IPS-18a (cell line): Measurements from ENCODE around the gene EI24.

Source experiments
- H3K27ac ChIP-seq: one replicate; pipeline ENCODE4 v1.5.1; 2013; ENCODE audit warnings: low read length
- H3K27me3 ChIP-seq: one replicate; pipeline ENCODE4 v1.6.1; 2013; ENCODE audit warnings: mild to moderate bottlenecking, low read length; ENCODE audit not compliant: control insufficient read depth, insufficient read depth
- H3K36me3 ChIP-seq: one replicate; pipeline ENCODE4 v1.6.1; 2013; ENCODE audit warnings: low read depth, low read length; ENCODE audit not compliant: control insufficient read depth
- H3K4me1 ChIP-seq: one replicate; pipeline ENCODE4 v1.6.1; 2013; ENCODE audit warnings: low read depth, low read length; ENCODE audit not compliant: control insufficient read depth
- H3K4me3 ChIP-seq: one replicate; pipeline ENCODE4 v1.5.1; 2013; ENCODE audit warnings: low read length
- H3K9ac ChIP-seq: one replicate; pipeline ENCODE4 v1.6.1; 2013; ENCODE audit warnings: mild to moderate bottlenecking, low read length, moderate library complexity
- H3K9me3 ChIP-seq: one replicate; pipeline ENCODE4 v1.6.1; 2013; ENCODE audit warnings: low read depth, low read length; ENCODE audit not compliant: control insufficient read depth

The EI24 gene

GRCh38 chr11:125583496-125583895 is 14.2 kb downstream of the EI24 start:
- Histone ChIP-seq H3K36me3 (peaks cover 54% of the 10 kb centered on the region), H3K9ac (no peak overlapping the region)

GRCh38 chr11:125585487-125585886 is 16.2 kb downstream of the EI24 start:
- no peaks in the 10 kb centered on the region for H3K9me3 ChIP-seq
- no peaks in the 10 kb centered on the region for H3K27me3 ChIP-seq
- peaks cover 36% of the 10 kb centered on the region for H3K36me3 ChIP-seq
- no peak overlapping the region for H3K4me3 ChIP-seq
- H3K27ac ChIP-seq, result no peak overlapping the region
- no peak overlapping the region for H3K9ac ChIP-seq
- no peaks in the 10 kb centered on the region for H3K4me1 ChIP-seq

More at GRCh38 chr11:125583496-125583895, 14.2 kb downstream of the EI24 start:
- no peaks in the 10 kb centered on the region for H3K4me1 ChIP-seq
- no peak overlapping the region for H3K4me3 ChIP-seq
- H3K9me3 ChIP-seq, result no peaks in the 10 kb centered on the region
- H3K27me3 ChIP-seq, result no peaks in the 10 kb centered on the region
- H3K27ac ChIP-seq, result no peak overlapping the region

- no peaks in the 10 kb centered on the region for H3K9me3 ChIP-seq
- H3K36me3 ChIP-seq, result peaks cover 30% of the 10 kb centered on the region
- no peaks in the 10 kb centered on the region for H3K27me3 ChIP-seq
- H3K27ac ChIP-seq, result no peak overlapping the region
- H3K9ac ChIP-seq, result no peak overlapping the region
- H3K4me1 ChIP-seq, result no peaks in the 10 kb centered on the region
- H3K4me3 ChIP-seq, result no peak overlapping the region
Observed at GRCh38 chr11:125586623-125587022, 17.3 kb downstream of the EI24 start.

- Histone ChIP-seq H3K36me3 (peaks cover 22% of the 10 kb centered on the region), H3K9me3 (no peaks in the 10 kb centered on the region), H3K9ac (no peak overlapping the region), H3K27ac (no peak overlapping the region), H3K4me3 (no peak overlapping the region), H3K4me1 (no peaks in the 10 kb centered on the region), H3K27me3 (no peaks in the 10 kb centered on the region)
Observed at GRCh38 chr11:125587480-125587879, 18.2 kb downstream of the EI24 start.

- H3K9ac ChIP-seq, result no peak overlapping the region
- no peaks in the 10 kb centered on the region for H3K27me3 ChIP-seq
- H3K9me3 ChIP-seq, result no peaks in the 10 kb centered on the region
- no peak overlapping the region for H3K4me3 ChIP-seq
- H3K27ac ChIP-seq, result no peak overlapping the region
- peaks cover 12% of the 10 kb centered on the region for H3K36me3 ChIP-seq
- peaks cover 1% of the 10 kb centered on the region for H3K4me1 ChIP-seq
Observed at GRCh38 chr11:125588505-125588904, 19.2 kb downstream of the EI24 start.

- H3K27ac ChIP-seq, result peak overlapping the region; percentile 59
- peaks cover 9% of the 10 kb centered on the region for H3K36me3 ChIP-seq
- peaks cover 6% of the 10 kb centered on the region for H3K4me1 ChIP-seq
- H3K27me3 ChIP-seq, result no peaks in the 10 kb centered on the region
- H3K9me3 ChIP-seq, result no peaks in the 10 kb centered on the region
- H3K9ac ChIP-seq, result peak overlapping the region; percentile 81
- peak overlapping the region; percentile 82 for H3K4me3 ChIP-seq
Observed at GRCh38 chr11:125591649-125592304, 22.5 kb downstream of the EI24 start.

- Histone ChIP-seq H3K9me3 (no peaks in the 10 kb centered on the region), H3K36me3 (peaks cover 17% of the 10 kb centered on the region), H3K27me3 (no peaks in the 10 kb centered on the region), H3K4me3 (peak within 1 kb of the TSS; percentile 82), H3K4me1 (peaks cover 6% of the 10 kb centered on the region), H3K9ac (peak within 1 kb of the TSS; percentile 81), H3K27ac (peak within 1 kb of the TSS; percentile 59)
Observed at GRCh38 chr11:125592305-125593113, 23.2 kb downstream of the EI24 start, which contains the start of gene STT3A. Gene STT3A (plus strand): TSS chr11:125592852. CDS start chr11:125595916, 3,064 bp downstream.

GRCh38 chr11:125593114-125593820 is 24.0 kb downstream of the EI24 start:
- Histone ChIP-seq H3K4me1 (peaks cover 6% of the 10 kb centered on the region), H3K9me3 (no peaks in the 10 kb centered on the region), H3K4me3 (peak overlapping the region; percentile 82), H3K9ac (peak overlapping the region; percentile 80), H3K27me3 (no peaks in the 10 kb centered on the region), H3K27ac (peak overlapping the region; percentile 44), H3K36me3 (peaks cover 24% of the 10 kb centered on the region)

- H3K9ac ChIP-seq, result no peak overlapping the region
- peaks cover 34% of the 10 kb centered on the region for H3K36me3 ChIP-seq
- H3K4me3 ChIP-seq, result no peak overlapping the region
- H3K9me3 ChIP-seq, result no peaks in the 10 kb centered on the region
- H3K27me3 ChIP-seq, result no peaks in the 10 kb centered on the region
- no peak overlapping the region for H3K27ac ChIP-seq
- H3K4me1 ChIP-seq, result peaks cover 6% of the 10 kb centered on the region
Observed at GRCh38 chr11:125594958-125595357, 25.7 kb downstream of the EI24 start.

GRCh38 chr11:125600663-125601062 is 31.4 kb downstream of the EI24 start:
- Histone ChIP-seq H3K27ac (no peak overlapping the region), H3K9ac (no peak overlapping the region), H3K36me3 (peaks cover 85% of the 10 kb centered on the region), H3K4me1 (no peaks in the 10 kb centered on the region), H3K4me3 (no peak overlapping the region), H3K27me3 (no peaks in the 10 kb centered on the region), H3K9me3 (no peaks in the 10 kb centered on the region)

GRCh38 chr11:125603207-125603606 is 33.9 kb downstream of the EI24 start:
- H3K27ac ChIP-seq, result no peak overlapping the region
- no peaks in the 10 kb centered on the region for H3K4me1 ChIP-seq
- peaks cover 86% of the 10 kb centered on the region for H3K36me3 ChIP-seq
- no peak overlapping the region for H3K4me3 ChIP-seq
- no peak overlapping the region for H3K9ac ChIP-seq
- no peaks in the 10 kb centered on the region for H3K27me3 ChIP-seq
- H3K9me3 ChIP-seq, result no peaks in the 10 kb centered on the region
